Lower leg skin (tissue), 4 donors: Measurements from ENCODE around the gene BEND7. TPM values are rescaled to one million over a fixed set of nuclear protein-coding genes. Genes with fewer than 3 reads are reported as not detected.
A peak's percentile ranks its signal among the peaks of the same experiment; 100 is the strongest.
"Not testable (repeated sequence)": the region's sequence is repeated elsewhere in the genome, so short reads cannot be mapped to it uniquely, and the experiment has no call there.

Experiments
- DNase-seq, 2 donors: peaks; one replicate each; pipeline ENCODE4 v3.0.0-alpha.2; 2019; ENCODE audit warnings: low spot score in 2 of 2
- H3K4me3 ChIP-seq: fragments of 200-600 bp; sonication (generic); 2 replicates; pipeline ENCODE4 v1.5.1; 2017; ENCODE audit warnings: mild to moderate bottlenecking, low read depth; ENCODE audit not compliant: poor library complexity, severe bottlenecking
- POLR2A ChIP-seq, 2 donors: fragments of 450-650 bp; IDR thresholded peaks; one replicate each; pipeline ENCODE4 v1.6.1; 2016 to 2017; ENCODE audit warnings: antibody characterized with exemption in 2 of 2, mild to moderate bottlenecking in 1 of 2, moderate library complexity in 1 of 2
- WGBS, 2 donors: methylation state at CpG; one replicate each; pipeline ENCODE4 v1.1.5; 2018; 5-methylcytosine and 5-hydroxymethylcytosine counted together
- intact Hi-C: fragments of 100-400 bp; cut with DNase I; formaldehyde crosslinking; loops from one replicate; pipeline ENCODE4 v1.15.0; 2023; ENCODE audit warnings: low total_unique reads
- total RNA-seq, 4 donors: library from RNA; depleted of rRNA; stranded (reverse); fragments of >200 nt; gene quantifications; one replicate each; pipeline ENCODE4 v1.1.0, GENCODE V29; 2016
- TF ChIP-seq, protein P1 (sequence below), 3 donors: fragments of 450-650 bp; IDR thresholded peaks; one replicate each; pipeline ENCODE4 v1.5.1; 2016; ENCODE audit warnings: antibody characterized with exemption in 3 of 3, mild to moderate bottlenecking in 3 of 3, moderate library complexity in 2 of 3

Gene BEND7
- total RNA-seq, 4 donors from 2014 or later: 3.7 to 8.1 (median 5.8) TPM

DNA sequence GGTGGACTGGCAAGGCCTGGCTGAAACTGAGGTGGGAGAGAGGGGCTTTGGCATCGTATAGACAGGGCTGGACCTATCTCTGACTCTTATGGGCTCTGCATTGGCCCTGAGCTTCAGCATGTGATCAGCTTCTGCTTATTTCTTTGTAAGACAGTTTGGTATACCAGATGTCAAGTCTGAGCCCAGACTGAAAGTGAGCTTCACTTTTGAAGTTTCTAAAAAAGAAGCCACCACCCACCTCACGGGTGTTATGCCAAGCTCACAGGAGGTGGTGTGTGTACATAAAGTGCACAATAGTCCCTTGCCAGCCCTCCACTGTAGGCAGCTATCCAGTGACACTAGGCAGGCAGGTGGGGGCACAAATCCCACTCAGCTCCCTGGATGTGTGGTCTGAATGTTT is 112.1 kb downstream of the BEND7 start:
- no peak overlapping the region for H3K4me3 ChIP-seq
- 75 to 88% methylated on average over 2 of the region's 2 CpGs for WGBS, 2 donors

DNA sequence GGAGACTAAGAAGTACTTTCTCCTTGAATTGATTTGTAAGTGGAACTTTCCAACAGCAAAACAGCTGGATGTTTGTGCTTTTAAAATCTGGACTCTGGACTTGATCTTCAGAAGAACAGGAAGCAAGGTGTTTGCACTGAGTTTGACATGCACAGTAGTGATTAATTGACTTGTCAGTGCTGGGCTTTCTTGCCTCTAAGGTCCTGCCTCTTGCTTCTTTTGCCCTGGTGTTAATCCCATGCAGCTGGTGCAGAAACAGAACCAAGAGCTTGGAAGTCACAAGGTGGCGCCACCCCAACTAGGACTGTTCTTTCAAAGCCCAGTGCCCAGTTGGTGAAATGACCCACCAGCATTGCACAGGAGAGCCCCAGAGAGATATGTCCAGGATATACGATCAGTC is 114.0 kb downstream of the BEND7 start:
- peak in 1 of 2 donors; percentile 17 for DNase-seq
- 65 to 69% methylated on average over 2 of the region's 2 CpGs for WGBS, 2 donors
- intact Hi-C loops: no loop called here
- H3K4me3 ChIP-seq: no peak overlapping the region
- TF ChIP-seq POLR2A (IDR thresholded peaks at IDR 0.05): no peak
- TF ChIP-seq, protein P1, sequence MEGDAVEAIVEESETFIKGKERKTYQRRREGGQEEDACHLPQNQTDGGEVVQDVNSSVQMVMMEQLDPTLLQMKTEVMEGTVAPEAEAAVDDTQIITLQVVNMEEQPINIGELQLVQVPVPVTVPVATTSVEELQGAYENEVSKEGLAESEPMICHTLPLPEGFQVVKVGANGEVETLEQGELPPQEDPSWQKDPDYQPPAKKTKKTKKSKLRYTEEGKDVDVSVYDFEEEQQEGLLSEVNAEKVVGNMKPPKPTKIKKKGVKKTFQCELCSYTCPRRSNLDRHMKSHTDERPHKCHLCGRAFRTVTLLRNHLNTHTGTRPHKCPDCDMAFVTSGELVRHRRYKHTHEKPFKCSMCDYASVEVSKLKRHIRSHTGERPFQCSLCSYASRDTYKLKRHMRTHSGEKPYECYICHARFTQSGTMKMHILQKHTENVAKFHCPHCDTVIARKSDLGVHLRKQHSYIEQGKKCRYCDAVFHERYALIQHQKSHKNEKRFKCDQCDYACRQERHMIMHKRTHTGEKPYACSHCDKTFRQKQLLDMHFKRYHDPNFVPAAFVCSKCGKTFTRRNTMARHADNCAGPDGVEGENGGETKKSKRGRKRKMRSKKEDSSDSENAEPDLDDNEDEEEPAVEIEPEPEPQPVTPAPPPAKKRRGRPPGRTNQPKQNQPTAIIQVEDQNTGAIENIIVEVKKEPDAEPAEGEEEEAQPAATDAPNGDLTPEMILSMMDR (IDR thresholded peaks at IDR 0.05): no peak

More for the DNA sequence above, 112.1 kb downstream of the BEND7 start:
- DNase-seq: no peak
- TF ChIP-seq POLR2A (IDR thresholded peaks at IDR 0.05): no peak
- TF ChIP-seq, protein P1 (IDR thresholded peaks at IDR 0.05): no peak
- intact Hi-C loops: no loop called here

DNA sequence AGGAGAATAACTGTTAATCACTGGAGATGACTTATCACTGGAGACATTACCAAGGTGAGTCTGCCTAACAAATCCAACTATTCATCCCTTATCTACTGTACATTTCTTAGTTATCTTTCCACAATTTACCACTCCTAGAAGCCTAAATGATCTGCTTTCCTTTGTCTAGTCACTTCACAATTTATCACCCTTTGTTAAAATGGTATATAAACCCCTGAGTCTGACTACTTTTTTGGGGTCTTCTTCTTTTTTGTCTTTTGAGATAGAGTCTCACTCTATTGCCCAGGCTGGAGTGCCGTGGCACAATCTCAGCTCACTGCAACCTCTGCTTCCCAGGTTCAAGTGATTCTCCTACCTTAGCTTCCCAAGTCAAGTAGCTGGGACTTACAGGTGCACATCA is 114.7 kb downstream of the BEND7 start:
- WGBS, 2 donors: 86 to 88% methylated on average over 1 of the region's 1 CpG
- no peak overlapping the region for H3K4me3 ChIP-seq
- DNase-seq: peak in 1 of 2 donors; percentile 0
- intact Hi-C loops: no loop called here
- no peak for TF ChIP-seq POLR2A (IDR thresholded peaks at IDR 0.05)
- TF ChIP-seq, protein P1 (IDR thresholded peaks at IDR 0.05): no peak

DNA sequence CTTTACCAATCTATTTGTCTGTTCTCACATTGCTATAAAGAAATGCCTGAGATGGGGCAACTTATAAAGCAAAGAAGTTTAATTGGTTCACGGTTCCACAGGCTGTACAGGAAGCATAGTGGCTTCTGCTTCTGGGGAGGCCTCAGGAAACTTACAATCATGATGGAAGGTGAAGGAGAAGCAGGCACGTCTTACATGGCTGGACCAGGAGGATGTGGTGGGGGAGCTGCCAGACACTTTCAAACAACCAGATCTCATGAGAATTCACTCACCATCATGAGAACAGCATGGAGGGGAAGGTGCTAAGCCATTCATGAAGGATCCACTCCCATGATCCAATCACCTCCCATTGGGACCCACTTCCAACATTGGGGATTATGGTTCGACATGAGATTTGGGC is 115.9 kb downstream of the BEND7 start:
- no peak overlapping the region for H3K4me3 ChIP-seq
- DNase-seq: peak in 1 of 2 donors; percentile 25
- intact Hi-C loops: no loop called here
- WGBS, 2 donors: 84 to 89% methylated on average over 3 of the region's 3 CpGs
- TF ChIP-seq POLR2A (IDR thresholded peaks at IDR 0.05): no peak
- TF ChIP-seq, protein P1 (IDR thresholded peaks at IDR 0.05): no peak

DNA sequence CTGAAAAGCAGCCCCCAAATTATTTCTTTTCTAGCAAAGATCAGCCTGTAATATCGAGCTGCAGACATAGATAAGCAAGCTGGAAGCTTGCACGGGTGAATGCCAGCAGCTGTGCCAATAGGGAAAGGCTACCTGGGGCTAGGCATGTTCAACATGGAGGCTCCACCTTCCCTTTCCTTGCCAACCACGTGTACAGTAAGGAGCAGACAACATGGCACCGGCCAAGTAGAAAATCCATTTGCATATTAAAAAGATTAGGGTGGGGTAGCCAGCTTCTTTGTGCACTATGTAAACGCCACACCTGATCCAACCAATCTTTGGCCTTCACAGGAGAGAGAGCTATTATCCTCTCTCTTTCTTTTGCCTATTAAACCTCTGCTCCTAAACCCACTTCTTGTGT is 124.0 kb downstream of the BEND7 start:
- WGBS, 2 donors: 33 to 46% methylated on average over 5 of the region's 5 CpGs
- H3K4me3 ChIP-seq: no peak overlapping the region
- intact Hi-C loops: no loop called here
- peak; percentile 50 to 81 for DNase-seq
- TF ChIP-seq POLR2A (IDR thresholded peaks at IDR 0.05): no peak
- TF ChIP-seq, protein P1 (IDR thresholded peaks at IDR 0.05): no peak

DNA sequence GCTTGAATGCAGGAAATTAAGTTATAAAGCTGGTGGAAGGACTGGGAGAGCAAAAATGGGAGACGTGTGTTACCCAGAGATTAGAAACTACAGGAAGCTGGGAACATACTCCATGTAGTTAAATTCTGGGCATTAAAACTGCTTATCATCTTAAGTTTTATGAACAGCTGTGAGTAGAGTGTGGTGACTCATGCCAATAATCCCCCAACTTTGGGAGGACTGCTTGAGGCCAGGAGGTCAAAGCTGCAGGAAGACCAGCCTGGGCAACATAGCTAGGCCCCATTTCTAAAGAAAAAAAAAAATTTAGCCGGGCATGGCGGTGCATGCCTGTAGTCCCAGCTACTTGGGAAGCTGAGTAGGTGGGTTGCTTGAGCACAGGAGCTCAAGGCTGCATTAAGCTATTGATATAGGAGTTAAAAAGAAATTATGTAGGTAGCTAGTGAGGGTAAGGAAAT is 124.5 kb downstream of the BEND7 start:
- intact Hi-C loops: no loop called here
- TF ChIP-seq, protein P1 (IDR thresholded peaks at IDR 0.05): no peak
- no peak for TF ChIP-seq POLR2A (IDR thresholded peaks at IDR 0.05)
- DNase-seq: peak in 1 of 2 donors; percentile 14
- WGBS, 2 donors: 51 to 65% methylated on average over 3 of the region's 3 CpGs
- H3K4me3 ChIP-seq: no peak overlapping the region

DNA sequence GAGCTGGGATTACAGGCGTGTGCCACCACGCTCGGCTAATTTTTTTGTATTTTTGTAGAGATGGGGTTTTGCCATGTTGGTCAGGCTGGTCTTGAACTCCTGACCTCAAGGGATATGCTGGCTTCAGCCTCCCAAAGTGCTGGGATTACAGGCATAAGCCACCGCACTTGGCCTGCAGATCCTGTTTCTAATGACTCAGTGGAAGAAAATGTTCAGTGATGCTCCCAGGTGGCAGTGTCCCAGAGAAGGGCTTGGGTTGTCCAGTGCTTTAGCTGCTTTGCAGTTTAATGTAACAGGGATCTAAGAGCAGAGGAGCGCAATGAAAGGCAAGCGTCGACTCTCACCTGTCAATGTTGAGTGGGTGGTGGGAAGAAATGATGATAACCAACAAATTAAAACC is 125.4 kb downstream of the BEND7 start:
- peak in 1 of 2 donors; percentile 39 for DNase-seq
- 87 to 88% methylated on average over 7 of the region's 7 CpGs for WGBS, 2 donors
- H3K4me3 ChIP-seq, intact Hi-C loops: not testable (repeated sequence)
